Fibroblast of pulmonary artery (primary cell): ENCODE results near the gene ADCY6.

Experiments used
- DNase-seq: peaks from one replicate; pipeline ENCODE4 v3.0.0-alpha.2; 2010; ENCODE audit warnings: low read depth
- H3K4me3 ChIP-seq: replicated peaks from 2 replicates; pipeline ENCODE4 v1.5.1; 2011; ENCODE audit warnings: low read depth, mild to moderate bottlenecking, control low read depth, low read length, moderate library complexity
- CTCF ChIP-seq: IDR thresholded peaks from 2 replicates; pipeline ENCODE4 v1.5.1; 2011; ENCODE audit warnings: mild to moderate bottlenecking, control low read depth, low read length, inconsistent platforms; ENCODE audit errors: missing control alignments

Gene ADCY6

GRCh38 chr12:48822139-48822538, 33.2 kb upstream of the ADCY6 start:
- no peak for DNase-seq
- no peak overlapping the region for H3K4me3 ChIP-seq
- TF ChIP-seq CTCF = no peak

GRCh38 chr12:48819986-48820725, 31.3 kb upstream of the ADCY6 start:
- no peak for TF ChIP-seq CTCF
- no peak overlapping the region for H3K4me3 ChIP-seq
- DNase-seq = no peak

GRCh38 chr12:48818831-48819590, 30.1 kb upstream of the ADCY6 start:
- H3K4me3 ChIP-seq = peak overlapping the region; percentile 69
- no peak for TF ChIP-seq CTCF
- no peak for DNase-seq

- DNase-seq = peak; percentile 48
- TF ChIP-seq CTCF = no peak
- peak within 1 kb of the TSS; percentile 69 for H3K4me3 ChIP-seq
Measured at GRCh38 chr12:48817873-48818830, 29.3 kb upstream of the ADCY6 start, which contains the start of gene CACNB3. CACNB3 (plus strand) TSS chr12:48818496; CDS start chr12:48818930, 434 bp downstream.

- TF ChIP-seq CTCF = no peak
- H3K4me3 ChIP-seq = peak overlapping the region; percentile 85
- DNase-seq = no peak
Measured at GRCh38 chr12:48816143-48816854, 27.4 kb upstream of the ADCY6 start.
